ENCODE results near the gene SLC49A3.
"Not testable (repeated sequence)": the region's sequence is repeated elsewhere in the genome, so short reads cannot be mapped to it uniquely, and the experiment has no call there.

Gene SLC49A3

GRCh38 chr4:650951-651883, 37.7 kb downstream of the SLC49A3 start:
- FAIRE-seq, result no peak

GRCh38 chr4:650461-650860, 38.5 kb downstream of the SLC49A3 start:
- FAIRE-seq, result no peak

- no peak for FAIRE-seq
These were observed 39.1 kb downstream of the SLC49A3 start for GRCh38 chr4:649751-650310.

GRCh38 chr4:649293-649625, 39.7 kb downstream of the SLC49A3 start:
- no peak for FAIRE-seq

- no peak for FAIRE-seq
These were observed 40.2 kb downstream of the SLC49A3 start for GRCh38 chr4:648579-649292.

- FAIRE-seq, result no peak
These were observed 41.5 kb downstream of the SLC49A3 start for GRCh38 chr4:647481-647880.

GRCh38 chr4:646460-646859, 42.5 kb downstream of the SLC49A3 start:
- no peak for FAIRE-seq

GRCh38 chr4:642366-642765, 46.6 kb downstream of the SLC49A3 start:
- FAIRE-seq, result not testable (repeated sequence)

- no peak for FAIRE-seq
These were observed 51.2 kb downstream of the SLC49A3 start for GRCh38 chr4:637536-638280.

GRCh38 chr4:636628-637159, 52.3 kb downstream of the SLC49A3 start:
- no peak for FAIRE-seq

GRCh38 chr4:635851-636627, 52.9 kb downstream of the SLC49A3 start:
- no peak for FAIRE-seq

- not testable (repeated sequence) for FAIRE-seq
These were observed 53.7 kb downstream of the SLC49A3 start for GRCh38 chr4:635066-635835.

- FAIRE-seq, result no peak
These were observed 54.4 kb downstream of the SLC49A3 start for GRCh38 chr4:634599-634985.

- no peak for FAIRE-seq
These were observed 54.9 kb downstream of the SLC49A3 start for GRCh38 chr4:633976-634598.

- FAIRE-seq, result no peak
These were observed 55.5 kb downstream of the SLC49A3 start for GRCh38 chr4:633406-633805.

- FAIRE-seq, result no peak
These were observed 56.0 kb downstream of the SLC49A3 start for GRCh38 chr4:632926-633325.

- no peak for FAIRE-seq
These were observed 56.7 kb downstream of the SLC49A3 start for GRCh38 chr4:632196-632790.

Data from A204.1 (cell line).